Right ventricle myocardium superior (tissue), 1 donor: ENCODE measurements around the gene RPS15. TPM values are rescaled to one million over a fixed set of nuclear protein-coding genes. Genes with fewer than 3 reads are reported as not detected.
"Not testable (repeated sequence)": the region's sequence is repeated elsewhere in the genome, so short reads cannot be mapped to it uniquely, and the experiment has no call there.

Source experiments
- ATAC-seq: fragments of 200-7000 bp; cut with Tn5 transposase; one replicate; pipeline ENCODE4 v1.9.1; 2020; ENCODE audit warnings: mild to moderate bottlenecking; ENCODE audit not compliant: poor library complexity
- DNase-seq: peaks from one replicate; pipeline ENCODE4 v3.0.0-alpha.2; 2020
- intact Hi-C: fragments of 100-400 bp; cut with DNase I; formaldehyde crosslinking; loops from one replicate; pipeline ENCODE4 v1.11.2; 2022
- total RNA-seq: library from RNA; stranded (reverse); fragmentation: NEBNext Ultra II Directional; extraction: Animal tissue kit (Norgen Biotek cat#: 25700); gene quantifications from one replicate; pipeline ENCODE4 v1.2.1, GENCODE V29; 2021
- donor health status: DM: no; HTN: yes; CAD: no; lungs with severe emphysema.

Gene RPS15
- total RNA-seq, 1 donor from 2014 or later = 671 TPM

- intact Hi-C loops = no loop called here
- ATAC-seq = no peak
- no peak for DNase-seq
These were observed 33.4 kb downstream of the RPS15 start for GRCh38 chr19:1471515-1472160.

- ATAC-seq = no peak
- DNase-seq = no peak
- intact Hi-C loops = no loop called here
These were observed 34.3 kb downstream of the RPS15 start for GRCh38 chr19:1472231-1473084.

GRCh38 chr19:1473085-1473851 is 35.1 kb downstream of the RPS15 start:
- DNase-seq (no peak), ATAC-seq (no peak)
- intact Hi-C loops = no loop called here

GRCh38 chr19:1474011-1474764 is 36.0 kb downstream of the RPS15 start:
- DNase-seq (peak; percentile 71), ATAC-seq (peak; percentile 23)
- intact Hi-C loops = no loop called here

- intact Hi-C loops = no loop called here
- ATAC-seq = no peak
- no peak for DNase-seq
These were observed 36.7 kb downstream of the RPS15 start for GRCh38 chr19:1474765-1475351.

GRCh38 chr19:1475751-1476437 is 37.7 kb downstream of the RPS15 start:
- intact Hi-C loops = no loop called here
- ATAC-seq (no peak), DNase-seq (no peak)

GRCh38 chr19:1477056-1477455 is 38.9 kb downstream of the RPS15 start:
- intact Hi-C loops, ATAC-seq, DNase-seq: not testable (repeated sequence)

- peak; percentile 96 for DNase-seq
- ATAC-seq = peak; percentile 98
- intact Hi-C loops = no loop called here
These were observed 40.9 kb downstream of the RPS15 start, which contains the start of gene C19orf25 for GRCh38 chr19:1478934-1479707. TSS of gene C19orf25 (minus strand) at chr19:1479215. CDS start at chr19:1478903, 312 bp downstream.

- intact Hi-C loops = no loop called here
- ATAC-seq (no peak), DNase-seq (no peak)
These were observed 43.2 kb downstream of the RPS15 start for GRCh38 chr19:1481224-1481892.

- intact Hi-C loops = no loop called here
- DNase-seq = no peak
- no peak for ATAC-seq
These were observed 43.7 kb downstream of the RPS15 start for GRCh38 chr19:1481893-1482360.

GRCh38 chr19:1482361-1483130 is 44.4 kb downstream of the RPS15 start:
- ATAC-seq (no peak), DNase-seq (no peak)
- intact Hi-C loops = no loop called here

- DNase-seq (no peak), ATAC-seq (no peak)
- intact Hi-C loops = no loop called here
These were observed 45.2 kb downstream of the RPS15 start for GRCh38 chr19:1483131-1483978.

GRCh38 chr19:1483979-1484428 is 45.8 kb downstream of the RPS15 start:
- DNase-seq = no peak
- ATAC-seq = no peak
- intact Hi-C loops = no loop called here

GRCh38 chr19:1486720-1487575 is 48.8 kb downstream of the RPS15 start:
- intact Hi-C loops = no loop called here
- DNase-seq = no peak
- ATAC-seq = no peak
